Progenitor cell of endocrine pancreas (in vitro differentiated cells): Measurements from ENCODE around the gene ALDOC. TPM values are rescaled to one million over a fixed set of nuclear protein-coding genes. Genes with fewer than 3 reads are reported as not detected.

Experiments used
- DNase-seq: peaks from one replicate; pipeline ENCODE4 v3.0.0; 2021; ENCODE audit warnings: low spot score; ENCODE audit not compliant: unreplicated experiment
- H3K27ac Mint-ChIP-seq: 2 replicates; pipeline ENCODE4 v1.8.0; 2021; ENCODE audit warnings: mild to moderate bottlenecking, moderate library complexity, mixed read lengths
- H3K27me3 Mint-ChIP-seq: 2 replicates; pipeline ENCODE4 v1.8.0; 2021; ENCODE audit warnings: mixed read lengths
- H3K36me3 Mint-ChIP-seq: 2 replicates; pipeline ENCODE4 v1.8.0; 2022; ENCODE audit warnings: mixed read lengths; ENCODE audit not compliant: insufficient read depth
- H3K4me1 Mint-ChIP-seq: 2 replicates; pipeline ENCODE4 v1.8.0; 2021; ENCODE audit warnings: low read depth, mixed read lengths
- H3K4me3 Mint-ChIP-seq: 2 replicates; pipeline ENCODE4 v1.8.0; 2021; ENCODE audit warnings: low read depth, mild to moderate bottlenecking, moderate library complexity, mixed read lengths
- H3K9me3 Mint-ChIP-seq: 2 replicates; pipeline ENCODE4 v1.8.0; 2021; ENCODE audit warnings: low read depth, mixed read lengths
- CTCF ChIP-seq: fragments of 200-600 bp; sonication (generic); IDR thresholded peaks from one replicate; pipeline ENCODE4 v1.5.0; 2021; ENCODE audit warnings: antibody characterized with exemption, mild to moderate bottlenecking; ENCODE audit not compliant: unreplicated experiment
- total RNA-seq: library from RNA; stranded (reverse); gene quantifications from 2 replicates; pipeline ENCODE4 v1.2.1, GENCODE V29; 2021

Gene ALDOC
- total RNA-seq, 1 donor from 2014 or later = 4.8 TPM

GRCh38 chr17:28551421-28552175, 25.1 kb downstream of the ALDOC start:
- DNase-seq = no peak
- Mint-ChIP-seq H3K4me3 (peak overlapping the region; percentile 90), H3K36me3 (peaks cover 19% of the 10 kb centered on the region), H3K27me3 (no peaks in the 10 kb centered on the region), H3K4me1 (peaks cover 16% of the 10 kb centered on the region), H3K27ac (peak overlapping the region; percentile 83), H3K9me3 (no peaks in the 10 kb centered on the region)
- no peak for TF ChIP-seq CTCF

GRCh38 chr17:28550858-28551257, 25.8 kb downstream of the ALDOC start:
- Mint-ChIP-seq H3K27ac (no peak overlapping the region), H3K36me3 (peaks cover 14% of the 10 kb centered on the region), H3K4me1 (peaks cover 16% of the 10 kb centered on the region), H3K9me3 (no peaks in the 10 kb centered on the region), H3K4me3 (peak overlapping the region; percentile 90), H3K27me3 (no peaks in the 10 kb centered on the region)
- no peak for TF ChIP-seq CTCF
- DNase-seq = no peak

DNA sequence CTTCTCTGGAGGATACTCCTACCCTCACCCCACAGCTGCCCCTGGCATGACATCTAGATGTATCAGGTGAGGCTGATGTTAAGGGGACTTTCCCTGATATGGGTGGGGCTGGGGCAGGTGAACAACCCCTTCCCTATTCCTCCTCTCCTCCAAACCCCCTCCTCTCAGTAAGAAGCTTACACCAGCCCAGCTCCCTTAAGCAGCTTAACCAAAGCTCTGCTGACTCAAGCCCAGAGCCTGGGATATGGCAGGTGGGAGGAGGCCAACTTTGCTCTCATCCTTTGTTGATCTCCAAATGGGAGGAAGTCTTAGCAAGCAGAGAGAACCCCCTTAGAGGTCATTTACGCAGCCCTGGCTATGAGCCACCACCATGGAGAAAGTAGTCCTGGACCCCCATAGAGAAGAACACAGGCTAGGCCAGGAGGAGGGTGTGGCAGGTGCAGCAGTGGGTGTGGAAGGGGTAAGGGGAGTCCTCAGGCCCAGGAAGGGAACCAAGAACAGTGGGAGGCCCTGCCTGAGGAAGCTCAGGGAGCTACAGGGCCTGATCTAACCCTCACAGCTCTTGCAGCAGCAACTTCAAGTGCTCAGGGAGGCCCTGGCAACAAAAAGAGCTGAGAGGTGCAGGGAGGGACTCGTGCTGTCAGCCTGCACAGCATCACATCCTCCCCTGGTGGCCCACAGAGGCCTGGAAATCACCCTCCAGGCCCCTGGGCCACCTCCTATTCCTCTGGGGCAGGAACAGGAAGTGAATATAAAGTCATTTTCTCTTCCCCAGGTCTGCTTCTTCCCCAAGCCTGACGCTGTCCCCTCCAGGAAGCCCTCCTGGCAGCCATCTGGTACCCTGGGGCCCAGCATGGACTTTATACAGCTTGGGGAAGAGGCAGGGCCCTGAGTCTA, 27.2 kb downstream of the ALDOC start:
- TF ChIP-seq CTCF = no peak
- no peaks in the 10 kb centered on the region for H3K27me3 Mint-ChIP-seq
- no peak overlapping the region for H3K27ac Mint-ChIP-seq

DNA sequence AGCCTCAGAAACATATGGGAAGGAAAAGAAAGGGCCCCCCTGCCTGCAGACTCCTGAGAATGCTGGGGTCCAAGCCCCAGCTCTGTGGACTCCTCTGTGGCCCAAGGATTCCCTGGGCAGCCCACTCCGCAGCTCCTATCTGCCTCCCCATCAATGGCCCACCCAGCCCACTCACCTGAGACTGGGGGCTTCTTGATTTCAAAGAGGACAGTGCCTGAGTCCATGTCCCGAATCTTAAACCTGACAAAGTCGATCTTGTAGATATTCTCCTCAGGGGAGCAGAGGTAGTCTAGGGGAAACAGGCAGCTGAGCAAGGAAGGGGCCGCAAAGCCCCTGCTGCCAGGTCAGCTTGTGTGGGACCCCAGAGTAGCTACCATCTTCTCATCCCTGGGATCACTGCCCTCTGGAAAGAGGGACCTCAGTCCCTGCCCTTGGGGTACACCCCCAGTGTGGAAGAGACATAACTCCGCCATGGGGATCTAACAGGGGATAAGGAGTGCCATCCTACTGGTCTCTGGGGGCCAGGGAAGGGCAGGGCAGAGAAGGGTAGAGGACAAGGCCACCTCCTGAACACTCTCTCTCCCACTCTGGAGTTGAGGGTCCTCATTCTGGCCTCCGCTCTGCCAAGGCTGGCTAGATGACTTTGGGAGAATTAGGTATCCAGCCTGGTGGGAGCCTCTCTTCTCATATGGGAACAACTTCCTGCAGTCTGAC, 28.1 kb downstream of the ALDOC start:
- H3K4me3 Mint-ChIP-seq = no peak overlapping the region
- no peaks in the 10 kb centered on the region for H3K27me3 Mint-ChIP-seq
- H3K36me3 Mint-ChIP-seq = peaks cover 3% of the 10 kb centered on the region
- no peaks in the 10 kb centered on the region for H3K9me3 Mint-ChIP-seq
- no peak overlapping the region for H3K27ac Mint-ChIP-seq
- no peak for TF ChIP-seq CTCF
- no peak for DNase-seq
- peaks cover 13% of the 10 kb centered on the region for H3K4me1 Mint-ChIP-seq

More for the DNA sequence above, 27.2 kb downstream of the ALDOC start:
- no peak overlapping the region for H3K4me3 Mint-ChIP-seq
- H3K9me3 Mint-ChIP-seq = no peaks in the 10 kb centered on the region
- H3K4me1 Mint-ChIP-seq = peaks cover 16% of the 10 kb centered on the region
- peaks cover 10% of the 10 kb centered on the region for H3K36me3 Mint-ChIP-seq
- no peak for DNase-seq
